AML-193 (cell line): ENCODE data around the gene FRMD8.
A peak's percentile ranks its signal among the peaks of the same experiment; 100 is the strongest.

ENCODE experiments used
- DNase-seq, 2 experiments: peaks; one replicate each; lab custom pipeline; 2025; lab: John Stamatoyannopoulos, UW

The FRMD8 gene

DNA sequence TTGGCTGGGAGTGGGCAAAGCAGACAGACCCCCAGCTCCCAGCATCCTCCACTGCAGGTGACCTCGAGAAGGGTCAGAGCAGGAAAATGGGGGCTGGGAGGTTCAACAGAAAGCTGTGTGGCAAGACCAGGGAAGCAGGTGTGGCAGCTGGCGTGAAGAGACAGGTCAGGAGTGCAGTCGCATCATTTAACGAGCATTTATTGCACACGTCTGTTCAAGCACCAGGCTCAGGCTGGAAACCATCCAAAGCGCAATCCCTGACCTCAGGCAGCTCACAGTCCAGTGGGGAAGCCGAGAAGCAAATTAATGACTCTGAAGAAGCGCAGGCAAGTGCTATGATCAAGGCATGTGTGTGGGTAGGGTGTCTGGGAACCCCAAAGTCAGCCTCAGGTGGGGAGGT lies 11.4 kb upstream of the FRMD8 start:
- no peak for DNase-seq

DNA sequence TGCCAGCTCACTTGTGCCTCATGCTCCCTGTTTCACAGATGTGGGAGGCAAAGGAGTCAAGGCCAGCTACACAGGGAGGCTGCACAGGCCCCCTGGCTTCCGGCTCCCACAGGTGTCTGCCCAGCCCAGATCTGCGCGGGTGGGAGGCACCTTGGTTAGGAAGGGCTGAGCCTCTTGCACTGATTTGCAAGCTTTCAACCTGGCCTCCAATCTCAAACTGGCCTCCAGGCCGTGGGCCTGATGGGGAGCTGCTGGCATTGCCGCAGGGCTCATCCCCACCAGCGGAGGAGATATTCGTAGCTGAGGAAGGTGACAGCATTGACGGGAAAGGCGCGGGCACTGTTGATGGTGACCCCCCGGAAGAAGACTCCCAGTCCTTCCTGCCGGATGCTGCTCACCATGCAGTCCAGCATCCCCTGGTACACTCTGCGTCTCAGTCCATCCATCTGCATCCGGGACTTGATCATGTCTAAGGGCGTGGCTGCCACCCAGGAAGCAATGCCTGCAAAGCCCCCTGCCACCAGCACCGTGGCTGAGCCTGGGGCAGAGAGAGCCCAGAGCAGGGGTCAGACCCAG lies 10.2 kb upstream of the FRMD8 start:
- DNase-seq: no peak

DNA sequence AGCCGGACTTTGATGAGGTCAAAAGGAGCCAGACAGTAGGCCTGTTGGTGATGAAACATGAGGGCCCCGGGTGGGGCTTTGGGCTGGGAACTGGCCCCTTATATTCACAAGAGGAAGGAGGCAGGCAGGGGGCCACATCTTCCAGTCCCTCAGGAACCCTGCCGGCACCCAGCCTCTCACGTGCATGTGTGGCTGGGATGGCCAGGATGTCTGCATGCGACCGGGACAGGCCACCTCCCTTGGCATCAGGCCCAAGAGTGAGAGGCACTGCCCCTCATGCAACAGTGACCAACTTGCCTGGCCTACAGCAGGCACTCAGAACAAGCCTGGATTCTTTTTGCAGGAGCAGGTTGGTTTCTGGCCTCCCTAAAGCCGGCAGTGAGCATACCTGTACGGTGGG lies 9.4 kb upstream of the FRMD8 start:
- DNase-seq: no peak

DNA sequence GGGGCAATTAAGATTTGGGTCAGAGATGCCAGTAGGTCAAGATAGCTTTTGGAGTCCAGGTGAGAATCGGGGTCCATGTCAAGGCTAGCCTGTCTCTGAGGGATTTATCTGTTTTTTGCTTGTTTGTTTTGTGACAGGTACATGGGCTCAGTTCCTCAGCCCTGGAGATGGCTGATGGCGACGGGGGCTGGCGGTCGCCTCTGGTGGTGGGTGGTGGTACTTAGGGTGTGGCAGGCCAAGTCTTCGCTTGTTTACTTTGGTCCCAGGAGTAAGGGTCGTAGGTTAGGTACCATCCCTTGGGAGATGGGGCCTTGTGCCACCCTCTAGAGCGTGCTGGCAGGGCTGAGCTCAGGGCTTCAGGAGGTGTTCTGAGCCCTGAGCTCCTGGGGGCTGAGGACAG lies 8.7 kb upstream of the FRMD8 start:
- DNase-seq: no peak

DNA sequence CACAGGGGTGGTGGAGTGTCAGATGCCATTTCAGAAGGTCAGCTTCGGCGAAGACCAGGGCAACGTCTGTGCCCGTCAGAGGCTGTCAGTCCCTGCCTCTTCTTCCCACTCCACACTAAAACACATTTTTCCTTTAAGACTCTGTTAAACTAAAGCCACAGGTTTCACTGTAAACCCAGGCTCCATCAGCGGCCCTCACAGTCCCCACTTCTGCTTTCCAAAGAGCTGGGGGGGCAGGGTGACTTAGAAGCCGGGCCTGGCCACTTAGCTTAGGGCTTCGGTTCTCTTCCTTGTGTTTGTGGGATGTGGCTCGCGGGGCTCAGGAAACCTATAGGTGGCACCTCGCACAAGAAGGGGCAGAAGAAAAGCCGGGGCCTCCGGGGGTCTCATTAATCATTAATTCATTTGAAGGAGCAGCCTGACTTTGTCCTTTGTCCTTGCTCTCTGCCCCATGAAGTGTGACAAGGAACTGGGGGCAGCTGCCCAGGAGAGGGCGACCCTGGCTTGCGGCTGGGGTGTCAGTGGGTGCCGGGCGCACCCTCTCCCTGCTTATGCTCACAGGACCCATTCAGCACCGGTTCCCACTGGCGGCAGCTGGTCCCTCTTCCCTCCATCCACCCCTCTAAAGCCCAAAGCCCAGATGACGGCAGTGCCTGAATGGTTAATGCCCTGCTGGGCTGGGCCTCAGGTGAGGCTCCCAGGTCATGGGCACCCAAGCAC lies 8.1 kb upstream of the FRMD8 start:
- peak; percentile 71 to 79 for DNase-seq

DNA sequence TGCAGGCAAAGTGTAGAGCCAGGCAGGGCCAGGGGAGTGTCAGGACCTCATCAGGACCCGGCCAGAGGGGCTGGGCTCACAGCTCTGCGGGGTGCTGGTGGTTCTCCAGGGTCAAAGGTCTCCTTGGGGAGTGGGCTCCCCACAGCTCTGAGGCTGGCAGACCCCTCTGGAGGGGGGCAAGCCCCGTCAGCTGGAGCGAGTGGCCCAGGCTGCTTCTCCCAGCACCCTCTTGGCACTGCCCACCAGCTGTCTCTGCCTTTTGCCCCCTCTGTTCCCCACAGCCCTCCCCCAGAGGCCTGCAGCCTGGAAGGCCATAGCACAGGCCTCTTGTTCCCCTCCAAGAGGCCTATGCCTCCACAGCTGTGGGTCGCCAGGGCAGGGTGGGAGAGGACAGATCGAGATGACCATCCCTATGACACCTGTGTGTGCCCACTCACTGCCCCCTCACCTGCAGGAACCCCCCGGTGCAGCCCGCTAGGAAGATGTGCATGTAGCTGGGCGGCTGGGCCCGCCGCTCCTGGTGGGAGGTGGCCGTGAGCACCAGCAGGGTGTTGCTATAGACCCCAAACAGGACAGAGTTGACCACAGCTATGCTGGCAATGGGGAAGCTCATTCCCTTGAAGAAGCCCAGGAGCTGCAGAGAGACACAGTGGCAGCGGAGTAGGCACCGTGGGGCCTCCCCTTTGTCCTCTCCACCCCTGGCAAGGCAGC lies 7.4 kb upstream of the FRMD8 start:
- no peak for DNase-seq

DNA sequence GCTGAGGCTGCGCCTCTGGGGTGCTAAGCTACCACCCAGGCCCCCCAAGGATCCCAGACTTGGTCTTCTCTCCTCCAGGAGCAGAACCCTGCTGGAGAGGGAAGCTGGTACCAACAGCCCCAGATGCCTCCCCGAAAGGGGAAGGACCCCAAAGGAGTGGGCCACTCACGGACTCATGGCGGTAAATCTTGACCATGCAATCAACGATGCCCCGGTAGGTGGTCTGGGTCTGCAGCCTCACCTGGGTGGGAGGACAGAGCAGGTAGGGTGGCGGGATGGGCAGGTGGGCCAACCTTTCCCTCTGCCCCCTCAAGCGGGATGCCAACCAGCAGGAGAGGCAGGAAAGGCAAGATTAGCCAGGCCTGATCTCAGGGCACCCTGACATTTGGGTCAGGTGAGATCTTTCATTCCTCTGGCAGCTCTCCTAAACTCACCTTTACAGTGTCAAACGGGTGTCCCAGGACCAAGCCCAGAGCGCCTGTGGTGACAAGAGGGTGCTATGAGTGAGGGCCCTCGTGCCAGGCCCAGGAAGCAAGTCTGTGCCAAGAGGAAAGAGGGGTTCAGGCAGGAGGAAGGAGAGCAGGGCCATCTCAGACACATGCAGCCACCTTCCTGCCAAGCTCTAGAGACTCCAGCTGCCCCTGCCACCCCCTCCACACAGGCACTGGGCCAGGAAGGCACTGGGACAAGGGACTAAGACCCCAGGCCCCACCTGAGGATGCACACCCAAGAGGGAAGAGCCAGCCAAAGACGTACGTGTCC lies 6.6 kb upstream of the FRMD8 start:
- DNase-seq: no peak

DNA sequence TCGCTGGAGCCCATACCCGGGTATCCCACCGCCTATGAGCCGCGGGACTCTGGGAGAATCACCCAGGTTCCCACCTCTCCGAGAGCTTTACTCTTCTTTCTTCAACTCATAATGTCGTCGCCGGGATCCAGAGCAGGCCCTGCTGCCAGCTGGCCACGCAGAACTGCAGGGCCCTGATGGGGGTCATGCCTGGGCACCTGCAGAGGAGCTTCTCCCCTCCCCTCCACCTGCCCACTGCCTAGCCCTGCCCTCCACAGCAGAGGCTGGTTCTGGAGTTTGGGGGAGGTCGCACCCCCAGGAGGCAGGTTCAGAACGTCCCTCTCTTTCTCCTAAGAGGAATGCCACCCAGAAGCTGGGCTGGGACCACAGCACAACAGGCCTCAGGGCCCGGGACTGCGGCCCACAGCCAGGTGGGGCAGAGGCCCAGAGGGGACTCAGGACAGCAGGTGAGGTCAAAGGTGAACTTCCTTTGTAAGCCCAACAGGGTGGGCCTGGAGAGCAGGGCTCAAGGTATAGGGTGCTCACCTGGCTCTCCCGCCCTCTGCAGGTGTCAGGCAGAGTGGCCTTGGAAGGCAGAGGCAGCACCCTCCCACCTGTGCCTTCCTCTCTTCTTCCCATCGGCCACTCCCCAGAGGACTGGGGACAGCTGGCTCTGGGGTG lies 5.8 kb upstream of the FRMD8 start:
- no peak for DNase-seq

DNA sequence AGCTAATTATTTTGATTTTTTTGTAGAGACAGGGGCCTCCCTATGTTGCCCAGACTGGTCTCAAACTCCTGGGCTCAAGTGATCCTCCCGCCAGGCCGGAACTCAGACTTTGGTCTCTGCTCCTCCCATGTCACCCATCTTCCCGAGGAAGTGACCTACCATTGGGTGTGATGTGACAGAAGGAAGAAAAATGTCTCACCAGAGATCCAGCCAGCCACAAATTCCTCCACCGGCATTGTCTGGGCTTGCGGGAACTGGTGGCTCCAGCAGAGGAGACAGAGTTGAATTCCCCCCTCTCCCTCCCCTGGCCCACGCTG lies 4.8 kb upstream of the FRMD8 start:
- peak; percentile 12 to 28 for DNase-seq

DNA sequence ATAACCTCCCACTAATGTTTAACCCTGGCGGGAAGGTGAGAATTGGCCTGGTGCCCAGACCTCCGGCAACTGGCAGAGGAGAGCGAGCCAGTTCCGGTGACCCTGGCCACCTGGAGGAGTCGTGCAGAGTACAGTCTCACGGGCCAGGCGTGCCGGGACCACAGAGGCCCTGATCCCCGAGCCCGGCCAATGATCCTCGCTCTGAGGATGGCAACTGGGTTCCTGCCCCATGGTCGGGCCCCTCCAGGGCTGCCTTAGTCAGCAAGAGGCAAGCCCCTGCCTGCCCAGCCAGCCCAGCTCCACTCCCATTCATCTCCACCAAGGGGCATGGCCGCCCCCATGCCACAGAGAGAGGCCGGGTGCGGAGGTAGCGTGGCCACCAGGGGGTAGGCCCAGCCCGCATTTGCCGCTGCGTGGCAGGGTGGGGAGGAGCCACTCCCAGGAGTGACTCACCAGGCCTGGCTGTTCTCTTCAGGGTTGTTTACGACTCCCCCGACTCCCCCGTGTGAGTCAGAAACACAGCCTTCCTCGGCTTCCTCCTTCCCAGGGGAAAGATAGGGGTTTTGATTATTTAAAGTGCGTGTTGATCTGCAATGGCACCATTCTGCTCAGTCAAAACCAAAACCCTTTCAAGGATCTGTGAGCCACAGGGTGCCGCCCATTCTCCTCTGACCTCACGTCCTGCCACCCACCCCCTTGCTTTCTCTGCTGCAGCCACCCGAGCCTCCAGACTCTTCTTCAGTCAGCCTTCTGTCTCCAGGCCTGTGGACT lies 4.2 kb upstream of the FRMD8 start, which contains the start of gene SLC25A45:
SLC25A45 (minus strand) TSS at position 614 of the 771 bp plus-strand sequence. CDS start 695 bp downstream, outside the sequence.
- peak; percentile 74 to 85 for DNase-seq

DNA sequence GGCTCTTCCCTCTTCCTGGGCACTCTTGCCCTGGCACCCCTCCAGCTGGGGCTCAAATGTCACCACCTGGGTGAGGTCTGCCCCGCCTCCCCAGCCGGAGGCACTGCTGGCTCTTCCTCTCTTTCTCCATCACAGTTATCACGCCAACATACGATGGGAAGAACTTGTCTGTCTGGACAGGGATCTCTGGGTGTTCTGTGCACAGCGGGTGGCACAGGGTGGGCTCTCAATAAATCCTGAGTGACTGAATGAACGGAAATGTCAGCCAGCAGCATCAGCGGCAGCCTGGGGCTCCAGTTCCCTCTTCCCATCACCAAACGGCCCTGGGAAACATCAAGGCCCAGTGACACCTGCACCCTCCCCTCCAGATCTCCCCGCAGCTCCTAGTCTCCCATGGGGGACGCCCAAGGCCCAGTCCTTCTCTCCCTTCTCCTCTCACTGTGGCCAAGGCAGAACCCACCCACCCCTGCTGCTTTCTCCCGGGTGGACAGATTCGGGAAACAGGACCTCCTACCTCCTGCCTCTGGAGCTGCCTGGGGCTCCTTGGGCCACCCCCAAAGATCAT lies 3.6 kb upstream of the FRMD8 start:
- DNase-seq: no peak

DNA sequence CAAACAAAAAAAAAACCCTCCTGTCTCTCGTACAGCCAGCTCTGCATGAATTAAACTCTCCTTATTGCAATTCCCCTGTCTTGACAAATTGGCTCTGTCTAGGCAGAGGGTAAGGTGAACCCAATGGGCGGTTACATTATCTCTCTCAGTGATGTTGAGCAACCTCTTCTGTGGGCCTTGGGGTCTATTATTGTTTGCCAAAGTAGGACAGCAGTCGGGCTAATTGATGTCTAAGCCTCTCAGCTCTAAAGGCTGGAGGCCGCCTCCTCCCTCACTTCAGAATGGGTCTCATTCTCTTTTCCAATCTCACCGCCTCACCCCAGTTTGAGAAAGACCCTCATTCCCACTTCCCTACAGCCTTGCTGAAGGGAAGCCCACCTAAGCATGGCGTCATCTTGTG lies 2.7 kb upstream of the FRMD8 start:
- no peak for DNase-seq

DNA sequence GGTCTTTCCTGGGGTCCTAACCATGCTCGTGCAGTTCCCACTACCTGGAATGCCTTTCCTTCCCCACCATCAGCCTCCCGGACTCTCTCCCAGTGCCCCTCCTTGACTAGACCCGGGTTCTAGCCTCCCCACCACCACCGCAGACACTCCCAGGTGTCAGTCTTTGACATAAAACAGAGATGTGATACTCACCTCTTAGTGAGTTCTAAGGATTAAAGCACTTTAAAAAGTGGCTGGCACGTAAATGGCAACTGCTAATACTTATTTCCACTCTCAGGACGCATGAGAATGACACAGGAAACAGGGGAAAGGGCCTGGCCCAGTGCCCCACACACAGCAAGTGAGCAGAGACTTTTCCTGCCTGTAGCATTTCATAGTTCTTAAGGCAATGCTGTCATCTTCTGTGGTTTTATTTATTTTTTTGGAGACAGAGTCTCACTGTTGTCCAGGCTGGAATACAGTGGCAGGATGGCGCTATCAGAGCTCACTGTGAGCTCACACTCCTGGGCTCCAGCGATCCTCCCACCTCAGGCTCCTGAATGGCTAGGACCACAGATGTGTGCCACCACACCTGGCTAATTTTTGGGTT lies 2.0 kb upstream of the FRMD8 start:
- no peak for DNase-seq

DNA sequence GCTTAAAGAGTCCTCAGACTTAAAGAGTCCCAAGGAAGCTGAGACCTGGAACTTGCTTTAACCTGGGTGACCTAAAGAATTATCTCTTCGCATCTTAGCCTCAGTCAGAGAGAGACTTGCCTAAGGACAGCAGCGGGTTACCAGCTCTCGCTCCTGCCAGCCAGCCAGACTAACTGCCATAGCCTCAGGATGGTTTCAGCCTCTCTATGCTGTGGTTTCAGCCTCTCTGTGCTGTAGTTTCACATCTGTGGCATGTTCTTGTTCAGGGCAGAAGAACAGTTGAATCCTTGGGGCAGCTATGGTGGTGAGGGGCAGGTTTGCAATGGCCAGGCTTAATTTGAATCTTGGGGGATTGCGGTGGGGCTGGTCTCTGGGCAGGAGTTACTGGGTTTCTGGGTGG lies 2.3 kb downstream of the FRMD8 start:
- no peak for DNase-seq

DNA sequence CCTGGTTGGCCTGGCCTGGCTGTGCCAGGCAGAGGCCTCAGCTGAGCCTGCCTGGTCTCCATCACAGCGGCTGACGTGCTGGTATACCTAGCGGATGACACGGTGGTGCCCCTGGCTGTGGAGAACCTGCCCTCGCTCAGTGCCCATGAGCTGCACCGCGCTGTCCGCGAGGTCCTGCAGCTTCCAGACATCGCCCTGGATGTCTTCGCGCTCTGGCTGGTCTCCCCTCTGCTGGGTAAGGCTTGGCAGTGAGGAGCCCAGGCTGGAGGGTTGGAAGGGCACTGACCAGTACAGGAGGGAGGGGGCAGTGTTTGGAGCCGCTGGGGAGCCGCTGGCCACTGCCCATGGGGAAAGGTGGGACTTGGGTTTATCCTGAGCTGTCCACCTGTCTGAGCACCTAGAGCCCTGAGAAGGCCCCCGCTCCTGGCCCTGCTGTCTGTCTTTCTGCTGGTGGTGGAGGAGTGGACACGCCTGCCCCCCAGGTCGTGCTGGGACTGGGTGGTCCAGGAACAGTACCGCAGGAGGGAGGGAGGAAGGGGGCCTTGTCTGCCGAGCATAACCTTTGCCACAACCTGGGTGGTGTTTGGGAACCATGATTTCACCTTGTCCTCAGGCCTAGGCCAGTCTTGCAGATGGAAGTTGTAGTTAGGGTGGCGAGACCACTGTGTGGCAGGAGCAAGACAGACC lies 3.0 kb downstream of the FRMD8 start:
- DNase-seq: no peak

DNA sequence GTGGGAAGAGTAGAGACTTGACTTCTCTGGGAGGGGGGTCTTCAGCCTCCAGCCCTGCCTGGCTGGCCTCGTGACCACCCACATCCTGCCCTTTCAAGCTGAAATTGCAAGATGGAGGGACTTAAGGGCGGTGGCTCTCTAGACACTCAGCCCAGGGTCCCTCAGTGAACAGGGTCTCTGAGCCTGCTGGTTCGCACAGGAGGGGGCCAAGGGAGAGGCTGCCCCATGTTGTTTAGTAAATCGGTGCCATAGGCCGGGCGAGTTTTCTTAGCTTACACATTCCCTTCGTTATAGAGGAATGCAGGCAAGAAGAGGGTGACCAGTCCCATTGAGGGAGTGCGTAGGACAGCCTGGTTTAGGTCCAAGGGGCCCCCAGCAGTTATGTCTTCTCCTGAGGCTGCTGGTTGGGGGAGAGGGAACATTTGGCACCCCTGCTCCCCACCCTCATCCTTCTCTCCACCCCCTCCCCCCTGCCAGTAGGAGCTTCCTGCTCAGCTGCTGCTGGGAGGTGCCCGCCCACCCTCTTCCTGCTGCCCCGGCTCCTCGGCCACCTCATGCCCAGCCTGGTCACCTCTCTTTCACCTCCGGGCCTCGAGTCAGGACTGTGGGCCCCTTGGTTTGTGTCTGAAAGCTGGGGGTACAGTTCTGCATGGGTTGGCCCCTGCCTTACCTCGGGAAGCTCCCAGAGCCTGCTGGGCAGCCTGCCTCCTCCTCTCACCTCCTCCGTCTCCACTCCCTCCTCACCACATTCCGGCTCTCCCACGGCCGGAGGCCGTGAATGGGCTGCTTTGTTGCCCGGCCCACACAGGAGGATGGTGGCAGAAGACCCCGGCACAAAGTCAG lies 3.9 kb downstream of the FRMD8 start:
- DNase-seq: no peak

DNA sequence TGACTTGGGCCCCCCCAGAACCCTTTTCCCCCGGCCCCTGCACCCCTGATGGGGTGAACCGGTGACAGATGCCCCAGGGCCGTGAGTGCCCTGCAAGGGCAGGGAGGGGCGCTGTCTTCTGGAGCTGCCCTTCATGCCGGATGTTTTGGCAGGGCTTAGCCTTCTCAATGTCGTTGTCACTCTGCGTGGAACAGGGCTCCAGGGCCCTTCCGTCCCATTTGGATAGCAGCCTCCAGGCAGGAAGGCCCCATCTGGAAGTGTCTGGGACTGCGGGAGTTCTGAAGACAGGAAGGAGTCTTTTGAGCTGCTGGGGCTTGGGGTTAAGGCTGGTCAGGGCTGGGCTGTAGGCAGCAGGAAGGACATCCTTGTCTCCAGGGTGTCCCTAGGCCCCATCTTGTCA lies 4.6 kb downstream of the FRMD8 start:
- no peak for DNase-seq

DNA sequence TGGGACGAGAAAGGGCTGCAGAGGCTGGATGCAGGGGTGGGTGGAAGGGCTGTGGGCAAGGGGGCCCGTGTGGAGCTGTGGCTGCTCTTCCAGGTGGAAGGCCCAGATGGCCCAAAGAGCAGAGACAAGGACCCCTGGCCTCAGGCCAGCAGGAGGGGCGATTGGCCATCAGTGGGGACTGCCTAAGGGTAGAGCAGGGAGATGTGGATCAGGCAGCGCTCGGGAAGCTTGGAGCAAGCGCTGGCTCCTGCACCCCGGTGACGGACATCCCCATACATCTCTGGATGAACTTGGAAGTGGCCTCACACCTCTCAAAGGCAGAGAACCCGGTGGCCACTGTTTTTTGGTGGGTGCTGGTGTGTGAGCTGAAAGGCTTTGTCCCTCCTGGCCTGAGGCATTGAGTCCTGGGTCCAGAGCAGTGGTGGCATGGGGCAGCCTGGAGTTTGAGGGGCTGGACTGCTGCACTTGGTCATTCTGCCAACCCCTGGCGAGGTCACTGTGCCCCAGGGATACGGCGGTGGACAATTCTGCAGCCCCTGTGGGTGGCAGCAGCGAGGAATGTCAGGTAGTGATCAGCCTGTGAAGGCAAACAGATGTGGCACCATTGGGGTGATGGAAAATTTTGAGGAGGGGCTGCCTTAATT lies 5.9 kb downstream of the FRMD8 start:
- DNase-seq: no peak

DNA sequence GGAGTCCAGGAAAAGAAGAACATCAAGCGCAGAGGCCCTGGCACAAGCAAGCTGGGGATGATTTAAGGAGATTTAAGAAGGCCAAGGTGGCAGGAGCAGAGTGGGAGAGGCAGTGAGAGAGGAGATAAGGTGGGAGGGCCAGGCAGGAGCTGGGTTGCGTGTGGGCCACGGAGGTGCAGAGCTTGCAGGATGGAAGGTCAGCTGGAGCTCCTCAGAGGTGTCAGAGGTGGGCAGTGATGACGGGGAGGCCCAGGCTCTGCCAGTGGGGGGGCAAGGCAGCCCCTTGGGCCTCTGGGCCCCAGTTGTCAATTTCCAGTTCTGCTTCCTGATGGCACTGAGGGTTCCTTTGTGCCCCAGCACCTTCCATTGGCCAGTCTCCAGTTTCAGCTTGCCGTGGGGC lies 6.5 kb downstream of the FRMD8 start:
- no peak for DNase-seq
